ENCODE data around the gene DNM1.

GRCh38 chr9:128242124-128242523 lies 38.9 kb downstream of the DNM1 start:
- no peak for TF ChIP-seq CREM (IDR thresholded peaks at IDR 0.05; ENCODE audit: low read depth)
- no peak for TF ChIP-seq YY1 (IDR thresholded peaks at IDR 0.05; ENCODE audit: low read depth, low read length)
- no peak for TF ChIP-seq USF2 (IDR thresholded peaks at IDR 0.05; ENCODE audit: borderline replicate concordance, low read depth, low read length)
- no peak for TF ChIP-seq CTCF (IDR thresholded peaks at IDR 0.05 in 2 of 3, conservative IDR thresholded peaks at IDR 0.05 in 1 of 3; ENCODE audit: control insufficient read depth in 2 of 3, extremely low read depth in 1 of 3, insufficient read depth in 1 of 3, low read depth in 3 of 3, low read length in 3 of 3)
- no peak for TF ChIP-seq RBBP5 (conservative IDR thresholded peaks at IDR 0.05)
- no peak for TF ChIP-seq POLR2AphosphoS5 (IDR thresholded peaks at IDR 0.05; ENCODE audit: low read length)
- no peak for TF ChIP-seq POLR2A (IDR thresholded peaks at IDR 0.05; ENCODE audit: low read depth, low read length)
- TF ChIP-seq EZH2 (IDR thresholded peaks at IDR 0.05; ENCODE audit: borderline replicate concordance, control insufficient read depth, low read depth, low read length): no peak
- TF ChIP-seq SMC3 (IDR thresholded peaks at IDR 0.05; ENCODE audit: borderline replicate concordance, low read length): no peak
